Lower lobe of right lung (tissue), 2 donors: Measurements from ENCODE around the gene ANKH. TPM values are rescaled to one million over a fixed set of nuclear protein-coding genes. Genes with fewer than 3 reads are reported as not detected.

Experiments
- ATAC-seq, 2 donors: fragments of 200-7000 bp; cut with Tn5 transposase; one replicate each; pipeline ENCODE4 v1.9.1; 2020 to 2022; ENCODE audit warnings: mild to moderate bottlenecking in 2 of 2, moderate library complexity in 2 of 2
- DNase-seq: peaks from one replicate; pipeline ENCODE4 v3.0.0-alpha.2; 2020
- H3K27ac ChIP-seq: fragments of 200-600 bp; one replicate; pipeline ENCODE4 v1.8.0; 2022
- H3K27me3 ChIP-seq: fragments of 200-600 bp; one replicate; pipeline ENCODE4 v1.8.0; 2022; ENCODE audit warnings: low read depth
- H3K36me3 ChIP-seq: fragments of 200-600 bp; one replicate; pipeline ENCODE4 v1.8.0; 2022; ENCODE audit warnings: mild to moderate bottlenecking
- H3K4me1 ChIP-seq: fragments of 200-600 bp; one replicate; pipeline ENCODE4 v1.8.0; 2022
- H3K4me3 ChIP-seq: fragments of 200-600 bp; one replicate; pipeline ENCODE4 v1.8.0; 2022; ENCODE audit warnings: mild to moderate bottlenecking
- H3K9me3 ChIP-seq: fragments of 200-600 bp; one replicate; pipeline ENCODE4 v1.8.0; 2022
- intact Hi-C: fragments of 100-400 bp; cut with DNase I; formaldehyde crosslinking; loops from one replicate; pipeline ENCODE4 v1.11.0; 2022
- total RNA-seq: library from RNA; stranded (reverse); fragmentation: NEBNext Ultra II Directional; extraction: Animal tissue kit (Norgen Biotek cat#: 25700); gene quantifications from one replicate; pipeline ENCODE4 v1.2.1, GENCODE V29; 2021
- TF ChIP-seq, protein P1 (sequence below): fragments of 200-600 bp; IDR thresholded peaks from one replicate; pipeline ENCODE4 v1.8.0; 2022; ENCODE audit warnings: antibody characterized with exemption, mild to moderate bottlenecking
- donor health status: DM: no; HTN: yes; CAD: no; lungs with severe emphysema.

The ANKH gene
- total RNA-seq, 1 donor from 2014 or later = 53.7 TPM

DNA sequence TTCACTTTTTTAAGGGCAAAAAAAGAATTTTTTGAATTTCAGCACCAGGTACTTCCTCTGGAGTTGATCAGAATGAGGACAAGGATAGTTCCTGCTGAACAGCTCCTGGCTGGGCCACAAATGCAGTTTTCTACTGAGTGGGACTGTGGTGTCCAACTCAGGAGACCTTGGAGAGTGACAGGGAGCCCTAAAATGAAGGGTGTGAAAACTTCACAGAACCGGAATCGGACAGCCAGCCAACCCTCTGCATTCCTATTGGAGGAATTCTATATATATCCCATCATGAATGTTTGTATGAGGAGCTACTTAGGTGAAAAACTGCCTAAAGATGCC, 40.6 kb downstream of the ANKH start:
- Histone ChIP-seq H3K27ac (no peak overlapping the region), H3K9me3 (no peaks in the 10 kb centered on the region), H3K4me3 (no peak overlapping the region), H3K4me1 (no peaks in the 10 kb centered on the region), H3K36me3 (no peaks in the 10 kb centered on the region), H3K27me3 (no peaks in the 10 kb centered on the region)
- intact Hi-C loops = no loop called here
- no peak for DNase-seq
- TF ChIP-seq, protein P1, sequence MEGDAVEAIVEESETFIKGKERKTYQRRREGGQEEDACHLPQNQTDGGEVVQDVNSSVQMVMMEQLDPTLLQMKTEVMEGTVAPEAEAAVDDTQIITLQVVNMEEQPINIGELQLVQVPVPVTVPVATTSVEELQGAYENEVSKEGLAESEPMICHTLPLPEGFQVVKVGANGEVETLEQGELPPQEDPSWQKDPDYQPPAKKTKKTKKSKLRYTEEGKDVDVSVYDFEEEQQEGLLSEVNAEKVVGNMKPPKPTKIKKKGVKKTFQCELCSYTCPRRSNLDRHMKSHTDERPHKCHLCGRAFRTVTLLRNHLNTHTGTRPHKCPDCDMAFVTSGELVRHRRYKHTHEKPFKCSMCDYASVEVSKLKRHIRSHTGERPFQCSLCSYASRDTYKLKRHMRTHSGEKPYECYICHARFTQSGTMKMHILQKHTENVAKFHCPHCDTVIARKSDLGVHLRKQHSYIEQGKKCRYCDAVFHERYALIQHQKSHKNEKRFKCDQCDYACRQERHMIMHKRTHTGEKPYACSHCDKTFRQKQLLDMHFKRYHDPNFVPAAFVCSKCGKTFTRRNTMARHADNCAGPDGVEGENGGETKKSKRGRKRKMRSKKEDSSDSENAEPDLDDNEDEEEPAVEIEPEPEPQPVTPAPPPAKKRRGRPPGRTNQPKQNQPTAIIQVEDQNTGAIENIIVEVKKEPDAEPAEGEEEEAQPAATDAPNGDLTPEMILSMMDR = no peak
- ATAC-seq = no peak

DNA sequence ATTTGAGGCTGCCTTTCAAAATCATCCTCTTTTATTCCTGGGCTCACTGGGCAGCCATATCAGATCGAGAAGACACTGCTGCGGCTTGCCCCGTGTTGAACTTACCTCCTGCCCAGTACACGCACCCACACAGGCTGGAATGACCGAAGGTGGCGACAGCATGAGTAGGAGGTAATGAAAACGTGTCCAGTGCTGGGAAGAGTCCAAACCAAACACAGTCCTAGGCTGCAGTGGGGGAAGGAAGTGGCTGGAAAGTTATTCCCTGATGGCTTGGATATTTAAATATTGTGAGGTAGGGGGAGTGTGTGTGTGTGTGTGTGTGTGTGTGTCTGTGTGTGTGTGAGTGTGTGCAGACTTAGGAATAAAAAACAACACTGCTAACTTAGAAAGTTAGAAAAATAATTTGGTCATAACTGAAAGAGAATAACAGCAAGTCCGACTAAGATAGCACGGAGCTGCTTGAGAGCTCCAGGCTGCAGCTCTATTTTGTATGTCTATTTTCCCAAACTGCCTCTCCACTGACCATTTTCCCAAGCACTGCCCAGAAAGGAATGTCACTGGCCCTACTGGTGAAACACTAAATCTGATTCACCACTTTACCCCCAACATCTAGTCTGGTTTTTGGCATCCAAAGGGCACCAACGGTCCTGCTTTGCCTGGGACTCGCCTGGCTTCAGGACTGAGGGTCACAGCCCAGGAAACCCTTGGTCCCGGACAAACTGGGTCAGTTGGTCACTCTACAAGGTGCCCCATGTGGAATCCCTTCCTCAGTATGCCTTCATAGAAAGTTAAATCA, 41.2 kb downstream of the ANKH start:
- H3K4me3 ChIP-seq = no peak overlapping the region
- no peaks in the 10 kb centered on the region for H3K4me1 ChIP-seq
- no peaks in the 10 kb centered on the region for H3K27me3 ChIP-seq
- intact Hi-C loops = no loop called here
- no peaks in the 10 kb centered on the region for H3K36me3 ChIP-seq
- no peak overlapping the region for H3K27ac ChIP-seq
- TF ChIP-seq, protein P1 = no peak
- ATAC-seq = no peak
- H3K9me3 ChIP-seq = no peaks in the 10 kb centered on the region
- no peak for DNase-seq

DNA sequence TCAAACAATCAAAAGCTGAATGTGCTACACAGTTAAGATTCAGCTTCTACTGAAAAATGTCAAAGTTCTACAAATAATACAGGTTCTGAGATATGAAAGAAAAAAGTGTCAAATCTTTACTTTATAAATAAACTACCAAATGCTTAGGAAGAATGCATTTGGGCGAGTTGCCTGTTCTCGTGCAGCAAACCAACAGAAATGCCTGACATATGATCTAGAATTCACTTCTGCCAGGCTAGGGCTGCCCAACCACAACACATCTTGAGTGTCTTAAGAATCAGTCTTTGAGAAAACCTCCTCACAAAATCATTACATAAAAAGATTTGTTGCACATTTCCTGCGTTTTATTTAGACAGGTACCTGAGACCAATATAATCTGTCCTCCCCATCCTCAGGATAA, 42.2 kb downstream of the ANKH start:
- intact Hi-C loops = no loop called here
- ATAC-seq = no peak
- TF ChIP-seq, protein P1 = no peak

DNA sequence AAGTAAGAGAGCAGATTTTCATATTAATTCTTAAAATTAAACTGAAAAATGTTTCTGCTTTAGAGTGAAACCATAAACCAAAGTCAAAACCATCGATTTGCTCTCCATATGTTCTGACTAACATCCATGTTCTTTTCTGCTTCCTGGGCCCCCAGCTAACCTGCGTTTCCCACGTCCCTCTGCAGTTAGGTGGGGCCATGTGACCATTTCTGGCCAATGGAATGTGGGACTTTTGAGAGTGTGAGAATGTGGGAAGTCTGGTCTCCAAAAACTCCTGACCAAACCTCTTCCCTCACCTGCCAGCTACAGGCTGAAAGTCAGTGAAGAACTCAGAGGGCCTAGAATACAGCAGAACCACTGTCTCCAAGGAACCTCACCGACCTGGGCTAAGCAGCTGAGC, 44.9 kb downstream of the ANKH start:
- no peak for DNase-seq
- no peaks in the 10 kb centered on the region for H3K36me3 ChIP-seq
- no peaks in the 10 kb centered on the region for H3K4me1 ChIP-seq
- TF ChIP-seq, protein P1 = no peak
- H3K9me3 ChIP-seq = no peaks in the 10 kb centered on the region
- intact Hi-C loops = no loop called here
- ATAC-seq = no peak
- no peaks in the 10 kb centered on the region for H3K27me3 ChIP-seq
- H3K27ac ChIP-seq = no peak overlapping the region
- H3K4me3 ChIP-seq = no peak overlapping the region

More for the DNA sequence above, 42.2 kb downstream of the ANKH start:
- Histone ChIP-seq H3K27ac (no peak overlapping the region), H3K27me3 (no peaks in the 10 kb centered on the region), H3K4me1 (no peaks in the 10 kb centered on the region), H3K9me3 (no peaks in the 10 kb centered on the region), H3K4me3 (no peak overlapping the region), H3K36me3 (no peaks in the 10 kb centered on the region)
- no peak for DNase-seq

DNA sequence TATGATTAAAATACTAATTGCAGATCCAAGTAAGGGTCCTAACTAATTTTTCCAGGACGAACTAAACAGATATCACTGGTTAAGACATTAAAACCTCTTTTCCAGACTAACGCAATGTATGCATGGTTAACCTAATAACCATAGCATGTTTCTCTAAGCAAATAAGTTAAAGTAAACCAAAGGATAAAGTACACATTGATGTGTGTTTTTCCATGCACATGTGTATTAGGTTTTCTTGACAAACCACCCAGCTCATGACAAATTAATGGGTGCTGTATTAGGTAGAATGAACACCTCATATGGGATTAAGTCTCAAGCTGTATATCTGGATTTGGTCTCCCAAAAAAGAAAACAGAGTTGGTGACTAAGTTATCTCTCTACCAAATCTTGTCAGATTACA, 45.6 kb downstream of the ANKH start:
- Histone ChIP-seq H3K9me3 (no peaks in the 10 kb centered on the region), H3K27me3 (no peaks in the 10 kb centered on the region), H3K4me1 (no peaks in the 10 kb centered on the region), H3K27ac (no peak overlapping the region), H3K36me3 (no peaks in the 10 kb centered on the region), H3K4me3 (no peak overlapping the region)
- ATAC-seq (no peak), DNase-seq (no peak)
- TF ChIP-seq, protein P1 = no peak
- intact Hi-C loops = no loop called here
